CD4-positive, alpha-beta T cell treated with Interleukin-12 subunit alpha and Interleukin-12 subunit beta, for 1 hour (primary cell): ENCODE data around the gene KDM4C.
"Not testable (repeated sequence)": the region's sequence is repeated elsewhere in the genome, so short reads cannot be mapped to it uniquely, and the experiment has no call there.

Source experiments
- DNase-seq: peaks from one replicate; pipeline ENCODE4 v3.0.0-alpha.2; 2020

Gene KDM4C

GRCh38 chr9:6757456-6758247 is at the start of gene KDM4C:
Gene KDM4C, plus strand, starts transcription at chr9:6757973. Its CDS starts 35,016 bp downstream, at chr9:6792989.
- peak; percentile 95 for DNase-seq

- DNase-seq = no peak
Observed at GRCh38 chr9:6708732-6709131, 49.0 kb upstream of the KDM4C start.

GRCh38 chr9:6711403-6711802 is 46.4 kb upstream of the KDM4C start:
- DNase-seq = no peak

GRCh38 chr9:6712041-6712440 is 45.7 kb upstream of the KDM4C start:
- DNase-seq = no peak

GRCh38 chr9:6714176-6714575 is 43.6 kb upstream of the KDM4C start:
- no peak for DNase-seq

- DNase-seq = not testable (repeated sequence)
Observed at GRCh38 chr9:6715153-6715754, 42.5 kb upstream of the KDM4C start.

GRCh38 chr9:6715755-6716643 is 41.8 kb upstream of the KDM4C start:
- peak; percentile 77 for DNase-seq

GRCh38 chr9:6716766-6717165 is 41.0 kb upstream of the KDM4C start:
- no peak for DNase-seq

GRCh38 chr9:6723881-6724420 is 33.8 kb upstream of the KDM4C start:
- no peak for DNase-seq

GRCh38 chr9:6733257-6733656 is 24.5 kb upstream of the KDM4C start:
- DNase-seq = no peak

- DNase-seq = no peak
Observed at GRCh38 chr9:6733831-6734230, 23.9 kb upstream of the KDM4C start.

GRCh38 chr9:6735422-6735821 is 22.4 kb upstream of the KDM4C start:
- no peak for DNase-seq

- DNase-seq = peak; percentile 16
Observed at GRCh38 chr9:6739218-6739617, 18.6 kb upstream of the KDM4C start.

GRCh38 chr9:6748861-6749260 is 8.9 kb upstream of the KDM4C start:
- not testable (repeated sequence) for DNase-seq

GRCh38 chr9:6754861-6755260 is 2.9 kb upstream of the KDM4C start:
- DNase-seq = not testable (repeated sequence)

GRCh38 chr9:6757132-6757455 is 679 bp upstream of the KDM4C start:
- peak; percentile 81 for DNase-seq

GRCh38 chr9:6758248-6758497 is 400 bp downstream of the KDM4C start:
- DNase-seq = no peak

GRCh38 chr9:6758498-6759184 is 868 bp downstream of the KDM4C start:
- peak; percentile 82 for DNase-seq

GRCh38 chr9:6759185-6759977 is 1.6 kb downstream of the KDM4C start:
- DNase-seq = no peak

- DNase-seq = no peak
Observed at GRCh38 chr9:6761306-6761705, 3.5 kb downstream of the KDM4C start.

- no peak for DNase-seq
Observed at GRCh38 chr9:6763244-6763643, 5.5 kb downstream of the KDM4C start.

- DNase-seq = no peak
Observed at GRCh38 chr9:6764011-6764410, 6.2 kb downstream of the KDM4C start.
